Mesenchymal stem cell (in vitro differentiated cells and primary cell): ENCODE measurements around the gene MED15.

ENCODE experiments used
- DNase-seq: peaks from one replicate; pipeline ENCODE4 v3.0.0-alpha.2; 2013
- H2AFZ ChIP-seq: one replicate; pipeline ENCODE4 v1.6.1; 2013; ENCODE audit warnings: low read depth, mild to moderate bottlenecking, control low read depth, inconsistent platforms, low read length, moderate library complexity
- H2AK5ac ChIP-seq: 2 replicates; pipeline ENCODE4 v1.6.1; 2013; ENCODE audit warnings: low read length, moderate library complexity, mild to moderate bottlenecking, inconsistent platforms; ENCODE audit not compliant: severe bottlenecking
- H2BK120ac ChIP-seq: one replicate; pipeline ENCODE4 v1.6.1; 2013; ENCODE audit warnings: low read depth, mild to moderate bottlenecking, inconsistent platforms, low read length, moderate library complexity
- H2BK12ac ChIP-seq, 2 experiments: one replicate each; pipeline ENCODE4 v1.6.1; 2013; ENCODE audit warnings: inconsistent platforms in 2 of 2, low read length in 2 of 2, mild to moderate bottlenecking in 2 of 2, moderate library complexity in 2 of 2, control low read depth in 1 of 2
- H2BK15ac ChIP-seq: one replicate; pipeline ENCODE4 v1.6.1; 2013; ENCODE audit warnings: mild to moderate bottlenecking, low read depth, inconsistent platforms; ENCODE audit not compliant: poor library complexity, severe bottlenecking
- H2BK5ac ChIP-seq: 2 replicates; pipeline ENCODE4 v1.6.1; 2013; ENCODE audit warnings: low read depth, mild to moderate bottlenecking, low read length, control low read depth, inconsistent platforms; ENCODE audit not compliant: poor library complexity, severe bottlenecking
- H3K14ac ChIP-seq, 2 experiments: one replicate each; pipeline ENCODE4 v1.6.1; 2013; ENCODE audit warnings: inconsistent platforms in 2 of 2, low read length in 2 of 2, control low read depth in 1 of 2, mild to moderate bottlenecking in 1 of 2, moderate library complexity in 1 of 2
- H3K18ac ChIP-seq, 2 experiments: one replicate each; pipeline ENCODE4 v1.6.1; 2013; ENCODE audit warnings: inconsistent platforms in 2 of 2, low read length in 2 of 2, control low read depth in 1 of 2, low read depth in 1 of 2, mild to moderate bottlenecking in 1 of 2
- H3K23ac ChIP-seq, 2 experiments: one replicate each; pipeline ENCODE4 v1.6.1; 2013; ENCODE audit warnings: inconsistent platforms in 2 of 2, low read length in 2 of 2, mild to moderate bottlenecking in 2 of 2, moderate library complexity in 2 of 2, control low read depth in 1 of 2
- H3K27ac ChIP-seq: 2 replicates; pipeline ENCODE4 v1.5.1; 2013; ENCODE audit warnings: mild to moderate bottlenecking, moderate library complexity, low read length, control low read depth, inconsistent platforms; ENCODE audit not compliant: poor library complexity, severe bottlenecking
- H3K27me3 ChIP-seq, 2 experiments: 2 replicates each; pipeline versions ENCODE4 v1.6.1 to v1.7.0; 2013; ENCODE audit warnings: low read length in 2 of 2, mild to moderate bottlenecking in 2 of 2, moderate library complexity in 2 of 2, control low read depth in 1 of 2, inconsistent platforms in 1 of 2; ENCODE audit not compliant: control insufficient read depth in 1 of 2, insufficient read depth in 1 of 2
- H3K36me3 ChIP-seq, 2 experiments: 2 replicates each; pipeline versions ENCODE4 v1.6.1 to v1.7.0; 2013; ENCODE audit warnings: low read length in 2 of 2, control low read depth in 1 of 2, inconsistent platforms in 1 of 2, low read depth in 1 of 2, mild to moderate bottlenecking in 1 of 2; ENCODE audit not compliant: insufficient read depth in 2 of 2, control insufficient read depth in 1 of 2
- H3K4ac ChIP-seq, 2 experiments: one replicate each; pipeline ENCODE4 v1.6.1; 2013; ENCODE audit warnings: inconsistent platforms in 2 of 2, low read length in 2 of 2, mild to moderate bottlenecking in 2 of 2, moderate library complexity in 2 of 2, control low read depth in 1 of 2, low read depth in 1 of 2
- H3K4me1 ChIP-seq: 2 replicates; pipeline ENCODE4 v1.6.1; 2013; ENCODE audit warnings: low read depth, low read length, control low read depth; ENCODE audit not compliant: control insufficient read depth, insufficient read depth
- H3K4me2 ChIP-seq: 2 replicates; pipeline ENCODE4 v1.6.1; 2013; ENCODE audit warnings: low read length, mild to moderate bottlenecking, inconsistent platforms; ENCODE audit not compliant: poor library complexity, severe bottlenecking
- H3K4me3 ChIP-seq, 2 experiments: 2 replicates each; pipeline versions ENCODE4 v1.5.1 to v1.7.0; 2013; ENCODE audit warnings: low read length in 2 of 2, mild to moderate bottlenecking in 2 of 2, control low read depth in 1 of 2, low read depth in 1 of 2; ENCODE audit not compliant: insufficient read depth in 1 of 2
- H3K79me1 ChIP-seq: replicated peaks from 2 replicates; pipeline ENCODE4 v1.6.1; 2013; ENCODE audit warnings: mild to moderate bottlenecking, control low read depth, low read length, inconsistent platforms; ENCODE audit not compliant: poor library complexity, severe bottlenecking
- H3K9ac ChIP-seq: 2 replicates; pipeline ENCODE4 v1.7.0; 2013; ENCODE audit warnings: mild to moderate bottlenecking, low read length, moderate library complexity
- H3K9me3 ChIP-seq: 2 replicates; pipeline ENCODE4 v1.7.0; 2013; ENCODE audit warnings: mild to moderate bottlenecking, low read length; ENCODE audit not compliant: control insufficient read depth
- H4K8ac ChIP-seq: one replicate; pipeline ENCODE4 v1.6.1; 2013; ENCODE audit warnings: inconsistent platforms, mild to moderate bottlenecking, low read length, moderate library complexity
- H4K91ac ChIP-seq: one replicate; pipeline ENCODE4 v1.6.1; 2013; ENCODE audit warnings: mild to moderate bottlenecking, low read length, inconsistent platforms
- WGBS: methylation state at CpG from one replicate; pipeline ENCODE4 v1.1.7; 2013; ENCODE audit warnings: mixed read lengths; 5-methylcytosine and 5-hydroxymethylcytosine counted together

Gene MED15

GRCh38 chr22:20628081-20628939 is 120.9 kb downstream of the MED15 start:
- H3K4ac ChIP-seq, result no peak overlapping the region
- no peak overlapping the region for H2AK5ac ChIP-seq
- no peak overlapping the region for H3K18ac ChIP-seq
- no peak overlapping the region for H3K4me2 ChIP-seq
- no peak overlapping the region for H2BK12ac ChIP-seq
- H3K27ac ChIP-seq, result no peak overlapping the region
- no peak overlapping the region for H4K8ac ChIP-seq
- no peaks in the 10 kb centered on the region for H3K79me1 ChIP-seq
- H3K9ac ChIP-seq, result no peak overlapping the region
- H3K9me3 ChIP-seq, result no peaks in the 10 kb centered on the region
- H2BK5ac ChIP-seq, result no peak overlapping the region
- H3K36me3 ChIP-seq, result no peaks in the 10 kb centered on the region
- H3K23ac ChIP-seq, result no peak overlapping the region
- no peak for DNase-seq
- H3K4me1 ChIP-seq, result no peaks in the 10 kb centered on the region
- no peak overlapping the region for H2BK120ac ChIP-seq
- 90% methylated on average over 9 of the region's 9 CpGs for WGBS
- peaks cover 42 to 64% of the 10 kb centered on the region in 2 experiments for H3K27me3 ChIP-seq
- no peak overlapping the region for H3K4me3 ChIP-seq
- H2AFZ ChIP-seq, result no peak overlapping the region
- H2BK15ac ChIP-seq, result no peak overlapping the region
- no peak overlapping the region for H4K91ac ChIP-seq
- H3K14ac ChIP-seq, result no peak overlapping the region

- no peak overlapping the region for H2BK120ac ChIP-seq
- no peak overlapping the region for H3K4ac ChIP-seq
- no peak overlapping the region for H3K27ac ChIP-seq
- WGBS, result 81% methylated on average over 3 of the region's 3 CpGs
- no peak overlapping the region for H3K4me3 ChIP-seq
- peaks cover 43 to 70% of the 10 kb centered on the region in 2 experiments for H3K27me3 ChIP-seq
- no peaks in the 10 kb centered on the region for H3K36me3 ChIP-seq
- no peak overlapping the region for H3K4me2 ChIP-seq
- no peak overlapping the region for H3K14ac ChIP-seq
- no peak overlapping the region for H2AK5ac ChIP-seq
- no peak overlapping the region for H3K18ac ChIP-seq
- DNase-seq, result no peak
- H4K8ac ChIP-seq, result no peak overlapping the region
- H3K9me3 ChIP-seq, result no peaks in the 10 kb centered on the region
- H3K23ac ChIP-seq, result no peak overlapping the region
- no peak overlapping the region for H3K9ac ChIP-seq
- H2BK5ac ChIP-seq, result no peak overlapping the region
- H2AFZ ChIP-seq, result no peak overlapping the region
- H2BK12ac ChIP-seq, result no peak overlapping the region
- no peaks in the 10 kb centered on the region for H3K4me1 ChIP-seq
- H2BK15ac ChIP-seq, result no peak overlapping the region
- H3K79me1 ChIP-seq, result no peaks in the 10 kb centered on the region
- no peak overlapping the region for H4K91ac ChIP-seq
Measured at GRCh38 chr22:20629401-20629800, 122.0 kb downstream of the MED15 start.

- Histone ChIP-seq H2BK15ac (no peak overlapping the region), H3K4me3 (no peak overlapping the region), H3K27ac (no peak overlapping the region), H4K8ac (no peak overlapping the region), H3K14ac (no peak overlapping the region), H3K23ac (no peak overlapping the region), H3K4me2 (no peak overlapping the region), H2BK5ac (no peak overlapping the region), H3K4ac (no peak overlapping the region), H2BK120ac (no peak overlapping the region), H3K36me3 (no peaks in the 10 kb centered on the region), H4K91ac (no peak overlapping the region), H3K18ac (no peak overlapping the region), H3K79me1 (no peaks in the 10 kb centered on the region), H3K9me3 (no peaks in the 10 kb centered on the region), H3K9ac (no peak overlapping the region), H3K4me1 (no peaks in the 10 kb centered on the region), H2AK5ac (no peak overlapping the region), H2AFZ (no peak overlapping the region), H3K27me3 (peaks cover 52 to 77% of the 10 kb centered on the region in 2 experiments), H2BK12ac (no peak overlapping the region)
- no peak for DNase-seq
- 91% methylated on average over 10 of the region's 10 CpGs for WGBS
Measured at GRCh38 chr22:20630873-20631617, 123.6 kb downstream of the MED15 start.

GRCh38 chr22:20632082-20632481 is 124.7 kb downstream of the MED15 start:
- WGBS, result 72% methylated on average over 5 of the region's 6 CpGs

More at GRCh38 chr22:20632082-20632481, 124.7 kb downstream of the MED15 start:
- H2BK12ac ChIP-seq, result no peak overlapping the region
- H2BK120ac ChIP-seq, result no peak overlapping the region
- H4K91ac ChIP-seq, result no peak overlapping the region
- H3K4ac ChIP-seq, result no peak overlapping the region
- no peak overlapping the region for H3K4me3 ChIP-seq
- no peak overlapping the region for H2AFZ ChIP-seq
- no peak overlapping the region for H4K8ac ChIP-seq
- no peak overlapping the region for H2AK5ac ChIP-seq
- no peak overlapping the region for H3K4me2 ChIP-seq
- peaks cover 52 to 77% of the 10 kb centered on the region in 2 experiments for H3K27me3 ChIP-seq
- no peaks in the 10 kb centered on the region for H3K36me3 ChIP-seq
- H3K18ac ChIP-seq, result no peak overlapping the region
- H2BK15ac ChIP-seq, result no peak overlapping the region
- no peak overlapping the region for H2BK5ac ChIP-seq
- no peak overlapping the region for H3K27ac ChIP-seq
- no peak overlapping the region for H3K23ac ChIP-seq
- H3K79me1 ChIP-seq, result no peaks in the 10 kb centered on the region
- no peak overlapping the region for H3K9ac ChIP-seq
- no peak for DNase-seq
- H3K4me1 ChIP-seq, result no peaks in the 10 kb centered on the region
- H3K9me3 ChIP-seq, result no peaks in the 10 kb centered on the region
- no peak overlapping the region for H3K14ac ChIP-seq
